Loucy (cell line): ENCODE data around the gene IMPG1.

Experiments used
- CTCF ChIP-seq: fragments of 200-600 bp; sonication (generic); conservative IDR thresholded peaks from 2 replicates; pipeline ENCODE4 v1.5.1; 2014; ENCODE audit warnings: mild to moderate bottlenecking, antibody characterized with exemption, low read length
- EZH2phosphoT487 ChIP-seq: fragments of 200-600 bp; IDR thresholded peaks from 2 replicates; pipeline ENCODE4 v1.6.1; 2018; ENCODE audit warnings: antibody characterized with exemption, mild to moderate bottlenecking, moderate library complexity, borderline replicate concordance

- no peak for TF ChIP-seq CTCF
- no peak for TF ChIP-seq EZH2phosphoT487
Measured at GRCh38 chr6:75913040-75913439, 159.4 kb downstream of the IMPG1 start.
